ENCODE data around the gene FAM210A. TPM values are rescaled to one million over a fixed set of nuclear protein-coding genes. Genes with fewer than 3 reads are reported as not detected.

Gene FAM210A
- polyA plus RNA-seq, 2 of the 4 experiments (the other 2 are of a cell fraction): 17.1 to 26.2 TPM

- no peak for TF ChIP-seq REST (IDR thresholded peaks at IDR 0.05)
- TF ChIP-seq USF2 (IDR thresholded peaks at IDR 0.05): no peak
- no peak for TF ChIP-seq ELK1 (IDR thresholded peaks at IDR 0.05; ENCODE audit: low read depth, low read length)
- no peak for TF ChIP-seq NPAS2 (CRISPR knock-in tag; IDR thresholded peaks at IDR 0.05; ENCODE audit: borderline replicate concordance)
Measured at GRCh38 chr18:13623871-13624270, 102.5 kb downstream of the FAM210A start (continued).

GRCh38 chr18:13623348-13623747 is 103.0 kb downstream of the FAM210A start:
- FAIRE-seq: no peak
- no peak for TF ChIP-seq PHF8 (IDR thresholded peaks at IDR 0.05; ENCODE audit: borderline replicate concordance, low read depth)
- TF ChIP-seq NPAS2 (CRISPR knock-in tag; IDR thresholded peaks at IDR 0.05; ENCODE audit: borderline replicate concordance): no peak
- TF ChIP-seq ATOH8 (CRISPR knock-in tag; IDR thresholded peaks at IDR 0.05; ENCODE audit: low read depth): no peak
- no peak for TF ChIP-seq POLR2A (IDR thresholded peaks at IDR 0.05; ENCODE audit: low read length)
- no peak for TF ChIP-seq HOXB5 (CRISPR knock-in tag; IDR thresholded peaks at IDR 0.05)
- TF ChIP-seq FOSB (CRISPR knock-in tag; IDR thresholded peaks at IDR 0.05): no peak
- TF ChIP-seq HDAC2 (IDR thresholded peaks at IDR 0.05): no peak
- TF ChIP-seq TP53 (CRISPR knock-in tag; IDR thresholded peaks at IDR 0.05): no peak

GRCh38 chr18:13622751-13623150 is 103.6 kb downstream of the FAM210A start:
- no peak overlapping the region for H3K27ac ChIP-seq
- H3K9me3 ChIP-seq: no peaks in the 10 kb centered on the region
- DNase-seq (ENCODE audit: low read depth in 1 of 2, low spot score in 1 of 2) (no peak), FAIRE-seq (no peak), ATAC-seq (no peak)
- CTCF ChIA-PET: interaction anchor here (1.8 kb wide), 1 partner anchor 64 kb away, joined by 4 read pairs; no protein-coding TSS in a partner anchor
- no peak overlapping the region for H3K4me2 ChIP-seq
- POLR2A ChIA-PET: no interaction called here
- no peaks in the 10 kb centered on the region for H3K4me1 ChIP-seq
- 84% methylated on average over 8 of the region's 8 CpGs for WGBS (ENCODE audit: missing lambda C conversion rate)
- no peak for TF ChIP-seq FOSB (CRISPR knock-in tag; IDR thresholded peaks at IDR 0.05)
- TF ChIP-seq ZFP36 (IDR thresholded peaks at IDR 0.05; ENCODE audit: borderline replicate concordance, partially characterized antibody): no peak
- no peak for TF ChIP-seq ZC3H11A (IDR thresholded peaks at IDR 0.05)
- TF ChIP-seq FOXS1 (CRISPR knock-in tag; IDR thresholded peaks at IDR 0.05): no peak
- no peak for TF ChIP-seq NR3C1 (IDR thresholded peaks at IDR 0.05)
- TF ChIP-seq ELK1 (IDR thresholded peaks at IDR 0.05; ENCODE audit: low read depth, low read length): no peak
- TF ChIP-seq CTCF (IDR thresholded peaks at IDR 0.05): no peak
- H3K4me3 ChIP-seq: no peak overlapping the region

More at GRCh38 chr18:13623348-13623747, 103.0 kb downstream of the FAM210A start:
- 55% methylated on average over 10 of the region's 10 CpGs for WGBS (ENCODE audit: missing lambda C conversion rate)
- DNase-seq (ENCODE audit: low read depth in 1 of 2, low spot score in 1 of 2): no peak
- H3K4me1 ChIP-seq: no peaks in the 10 kb centered on the region
- no peak for ATAC-seq
- H3K9me3 ChIP-seq: no peaks in the 10 kb centered on the region
- ChIA-PET CTCF (interaction anchor here (0.7 to 1.8 kb wide), 2 partner anchors 65 to 74 kb away, joined by 3 to 4 read pairs; no protein-coding TSS in a partner anchor), POLR2A (no interaction called here)
- H3K27ac ChIP-seq: no peak overlapping the region
- H3K4me2 ChIP-seq: no peak overlapping the region
- H3K4me3 ChIP-seq: no peak overlapping the region
